HG03280 (cell line): Measurements from ENCODE around the gene PABPC3.
A peak's percentile ranks its signal among the peaks of the same experiment; 100 is the strongest.

Experiments
- ATAC-seq: cut with Tn5 transposase; IDR thresholded peaks from one replicate; pipeline ENCODE4 v1.9.1; 2021; ENCODE audit warnings: mild to moderate bottlenecking, moderate library complexity; ENCODE audit not compliant: unreplicated experiment

Gene PABPC3

DNA sequence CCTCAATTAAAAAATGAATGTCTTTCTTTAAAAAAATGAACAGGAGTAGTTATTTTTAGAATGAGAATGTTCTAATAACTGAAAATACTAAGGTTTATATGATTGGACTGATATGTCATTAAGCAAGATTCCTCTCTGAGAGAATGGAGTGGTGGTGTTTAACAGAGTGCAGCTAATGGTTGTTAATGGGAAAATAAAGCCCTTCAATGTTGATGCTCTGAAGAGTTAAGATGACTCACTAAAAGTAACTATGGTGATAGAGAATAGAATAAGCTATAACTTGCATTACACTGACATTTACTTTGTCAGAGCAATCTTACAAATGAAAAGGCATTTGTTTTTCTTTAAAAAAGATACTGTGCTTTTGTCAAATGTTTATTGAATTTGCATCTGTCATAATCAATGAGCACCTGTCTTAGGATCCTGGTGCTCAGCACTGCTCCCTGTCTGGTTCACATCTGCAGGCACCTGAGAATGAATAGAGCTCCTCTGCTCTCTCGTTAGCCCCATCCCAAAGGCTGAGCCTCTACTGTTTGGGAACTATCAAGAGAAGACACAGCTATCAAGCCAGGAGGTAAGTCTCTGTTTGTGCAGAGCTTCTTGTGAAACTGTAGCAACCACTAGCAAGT, 15.1 kb downstream of the PABPC3 start:
- ATAC-seq = no peak

DNA sequence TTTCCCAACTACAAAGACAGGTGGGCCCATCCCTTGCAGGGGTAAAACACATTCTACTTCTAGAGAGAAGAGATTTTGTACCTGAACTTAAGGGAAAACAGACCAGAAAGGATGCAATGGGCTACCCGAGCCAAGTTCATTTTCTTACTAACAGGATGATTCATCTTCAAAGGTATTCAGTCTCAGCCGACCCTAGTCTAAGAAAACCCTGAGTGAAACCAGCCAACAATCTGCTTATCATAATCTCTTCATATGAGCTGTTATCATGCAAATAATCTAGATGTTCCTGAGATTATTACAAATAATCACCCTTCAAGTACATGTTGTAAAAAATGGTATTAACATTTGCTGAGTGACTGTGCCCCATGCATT, 15.6 kb downstream of the PABPC3 start:
- no peak for ATAC-seq

- ATAC-seq = no peak
Measured at GRCh38 chr13:25112695-25113255, 16.8 kb downstream of the PABPC3 start.

GRCh38 chr13:25114220-25114619, 18.3 kb downstream of the PABPC3 start:
- ATAC-seq = peak; percentile 64

- ATAC-seq = no peak
Measured at GRCh38 chr13:25116044-25116443, 20.1 kb downstream of the PABPC3 start.

- no peak for ATAC-seq
Measured at GRCh38 chr13:25117312-25117711, 21.4 kb downstream of the PABPC3 start.

GRCh38 chr13:25118378-25118905, 22.5 kb downstream of the PABPC3 start:
- ATAC-seq = no peak

GRCh38 chr13:25130944-25131343, 35.0 kb downstream of the PABPC3 start:
- ATAC-seq = no peak

- no peak for ATAC-seq
Measured at GRCh38 chr13:25131881-25132420, 36.0 kb downstream of the PABPC3 start.

- ATAC-seq = no peak
Measured at GRCh38 chr13:25132751-25133390, 36.9 kb downstream of the PABPC3 start.

- ATAC-seq = no peak
Measured at GRCh38 chr13:25135896-25136295, 40.0 kb downstream of the PABPC3 start.

DNA sequence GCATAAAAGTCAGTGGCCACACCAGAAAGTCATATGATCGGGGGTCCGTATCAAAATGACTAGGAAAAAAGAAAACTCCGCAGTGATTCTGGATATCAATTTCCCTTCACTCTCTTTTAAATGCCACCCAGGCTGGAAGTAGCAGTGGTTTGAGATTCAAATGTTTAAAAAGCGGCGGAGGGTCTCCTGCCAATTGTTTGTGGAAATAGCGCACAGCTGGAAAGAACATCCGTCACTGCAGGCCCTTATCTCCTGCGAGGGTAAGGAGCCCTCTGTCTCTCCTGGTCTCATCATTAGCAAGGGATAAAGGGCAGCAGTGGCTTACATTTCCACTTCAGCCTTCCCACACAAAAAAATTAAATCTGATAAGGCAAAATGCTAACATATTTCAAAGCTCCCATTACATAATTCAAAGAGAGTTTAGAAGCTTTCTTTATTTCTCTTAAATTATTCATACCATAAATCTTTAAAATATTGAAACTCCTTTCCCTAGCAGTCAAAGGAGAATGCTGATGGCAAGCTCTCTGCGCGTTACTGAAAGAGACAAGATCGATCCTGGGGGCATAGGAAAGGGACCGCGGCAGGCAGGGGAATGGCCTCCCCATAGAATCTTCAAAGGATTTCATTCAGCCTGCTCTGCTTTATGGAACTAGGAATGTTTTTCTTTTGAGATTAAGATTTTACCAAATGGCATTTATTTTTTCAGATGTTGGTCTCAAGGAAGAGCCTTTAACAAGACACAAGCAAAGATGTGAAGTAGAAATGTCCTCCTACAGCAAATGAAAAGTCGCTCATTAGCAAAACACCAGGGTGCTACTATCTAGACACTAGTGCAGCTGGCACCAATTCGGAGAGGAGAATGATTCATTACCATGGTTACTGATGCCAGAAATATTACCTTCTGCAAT, 41.2 kb downstream of the PABPC3 start:
- no peak for ATAC-seq

- ATAC-seq = no peak
Measured at GRCh38 chr13:25137788-25138115, 41.8 kb downstream of the PABPC3 start.

DNA sequence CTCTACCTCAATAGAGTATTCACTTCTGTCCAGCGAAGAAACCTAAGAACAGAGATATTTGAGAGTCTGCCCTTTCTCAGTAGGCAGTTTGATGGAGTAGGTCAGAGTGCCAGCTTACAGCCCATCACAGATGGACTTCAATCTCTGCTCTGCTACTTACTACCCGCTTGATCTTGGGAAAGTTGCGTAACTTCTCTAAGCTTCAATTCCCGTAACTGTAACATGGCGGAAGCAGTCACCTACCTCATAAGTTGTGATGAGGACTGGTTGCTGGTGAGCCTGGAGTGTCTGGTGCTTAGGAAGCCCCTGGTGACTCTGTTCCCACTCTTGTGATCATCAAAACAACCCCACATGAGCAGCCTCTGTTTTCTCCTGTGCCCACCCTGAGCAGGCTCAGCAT, 45.1 kb downstream of the PABPC3 start:
- no peak for ATAC-seq

- no peak for ATAC-seq
Measured at GRCh38 chr13:25143706-25144105, 47.8 kb downstream of the PABPC3 start.

- peak; percentile 75 for ATAC-seq
Measured at GRCh38 chr13:25147638-25148401, 51.9 kb downstream of the PABPC3 start.

- ATAC-seq = no peak
Measured at GRCh38 chr13:25148402-25148771, 52.5 kb downstream of the PABPC3 start.
